Epithelial cell of proximal tubule (primary cell): ENCODE data around the gene PHF21A. TPM values are rescaled to one million over a fixed set of nuclear protein-coding genes. Genes with fewer than 3 reads are reported as not detected.
"Not testable (repeated sequence)": the region's sequence is repeated elsewhere in the genome, so short reads cannot be mapped to it uniquely, and the experiment has no call there.

Source experiments
- DNase-seq: peaks from one replicate; pipeline ENCODE4 v3.0.0-alpha.2; 2011; ENCODE audit warnings: low read depth
- H3K4me3 ChIP-seq: 2 replicates; pipeline ENCODE4 v1.5.1; 2011; ENCODE audit warnings: low read depth, mild to moderate bottlenecking, low read length
- total RNA-seq: library from RNA; depleted of rRNA; stranded (reverse); fragments of >200 nt; gene quantifications from 2 replicates; pipeline ENCODE4 v1.2.3, GENCODE V29; 2015
- TF ChIP-seq, protein P1 (sequence below): conservative IDR thresholded peaks from 2 replicates; pipeline ENCODE4 v1.5.1; 2012; ENCODE audit warnings: low read depth, mild to moderate bottlenecking, low read length

PHF21A gene
- total RNA-seq, 1 donor from 2014 or later = 5.8 TPM

DNA sequence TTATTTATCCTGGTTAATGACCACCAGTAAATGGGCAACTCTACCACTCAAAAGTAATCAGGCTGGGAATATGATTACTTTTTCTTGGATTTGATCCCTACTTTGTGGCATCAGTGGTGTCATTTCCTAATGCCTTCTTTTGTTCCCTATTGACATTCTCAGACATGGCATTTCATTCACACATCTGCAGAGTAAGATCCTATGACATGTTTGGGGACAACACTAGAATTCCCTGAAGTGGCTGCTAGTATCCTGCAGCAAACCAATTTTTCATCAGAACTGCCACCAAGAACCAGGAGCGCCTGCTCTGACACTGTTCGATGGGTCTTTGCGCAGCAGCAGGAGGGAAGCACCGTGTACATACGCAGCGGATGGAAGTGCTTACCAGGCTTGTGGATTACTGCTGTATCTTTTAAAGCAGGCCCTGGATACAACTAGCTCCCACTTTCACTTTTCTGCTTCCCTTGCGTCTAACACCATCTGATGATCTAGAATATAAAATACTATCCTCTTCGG lies 101.1 kb downstream of the PHF21A start:
- no peak for DNase-seq
- H3K4me3 ChIP-seq = no peak overlapping the region
- TF ChIP-seq, protein P1, sequence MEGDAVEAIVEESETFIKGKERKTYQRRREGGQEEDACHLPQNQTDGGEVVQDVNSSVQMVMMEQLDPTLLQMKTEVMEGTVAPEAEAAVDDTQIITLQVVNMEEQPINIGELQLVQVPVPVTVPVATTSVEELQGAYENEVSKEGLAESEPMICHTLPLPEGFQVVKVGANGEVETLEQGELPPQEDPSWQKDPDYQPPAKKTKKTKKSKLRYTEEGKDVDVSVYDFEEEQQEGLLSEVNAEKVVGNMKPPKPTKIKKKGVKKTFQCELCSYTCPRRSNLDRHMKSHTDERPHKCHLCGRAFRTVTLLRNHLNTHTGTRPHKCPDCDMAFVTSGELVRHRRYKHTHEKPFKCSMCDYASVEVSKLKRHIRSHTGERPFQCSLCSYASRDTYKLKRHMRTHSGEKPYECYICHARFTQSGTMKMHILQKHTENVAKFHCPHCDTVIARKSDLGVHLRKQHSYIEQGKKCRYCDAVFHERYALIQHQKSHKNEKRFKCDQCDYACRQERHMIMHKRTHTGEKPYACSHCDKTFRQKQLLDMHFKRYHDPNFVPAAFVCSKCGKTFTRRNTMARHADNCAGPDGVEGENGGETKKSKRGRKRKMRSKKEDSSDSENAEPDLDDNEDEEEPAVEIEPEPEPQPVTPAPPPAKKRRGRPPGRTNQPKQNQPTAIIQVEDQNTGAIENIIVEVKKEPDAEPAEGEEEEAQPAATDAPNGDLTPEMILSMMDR = no peak

DNA sequence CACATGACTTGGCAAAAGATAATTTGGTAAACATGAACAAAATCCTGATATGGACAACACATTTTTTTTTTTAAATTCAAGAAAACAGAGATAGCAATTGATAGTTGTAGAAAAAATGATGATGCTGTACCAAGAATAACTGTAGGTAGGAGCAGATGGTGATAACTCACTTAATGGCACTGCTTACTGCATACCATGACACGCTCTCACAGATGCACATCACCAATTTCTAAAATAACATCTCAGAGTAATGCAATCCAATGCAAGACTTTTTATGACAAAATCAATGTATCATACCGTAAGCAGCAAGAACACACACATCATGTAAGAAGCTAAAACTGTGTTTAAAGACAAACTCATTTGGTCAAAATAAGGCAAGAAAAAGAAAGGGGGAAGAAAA lies 102.6 kb downstream of the PHF21A start:
- TF ChIP-seq, protein P1 = no peak

DNA sequence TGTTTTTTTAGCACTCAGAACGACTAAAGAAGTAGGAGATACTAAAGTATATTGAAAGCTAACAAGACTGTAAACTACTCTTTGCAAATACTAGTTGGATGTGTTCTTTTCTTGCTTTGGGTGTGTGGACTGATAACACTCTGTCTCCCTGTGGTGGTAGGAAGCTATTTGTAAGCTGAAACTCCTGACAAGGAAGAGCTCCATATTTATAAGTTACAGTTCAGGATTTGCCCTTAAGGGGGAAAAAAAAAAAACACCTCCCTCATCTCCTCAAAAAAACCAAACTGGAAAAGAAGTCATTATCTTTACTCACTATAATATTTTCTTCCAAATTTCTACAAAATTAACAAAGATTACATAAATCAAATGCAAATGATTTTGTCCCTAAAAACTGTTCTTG lies 103.9 kb downstream of the PHF21A start:
- no peak for DNase-seq
- H3K4me3 ChIP-seq = no peak overlapping the region
- TF ChIP-seq, protein P1 = no peak

More for the DNA sequence above, 102.6 kb downstream of the PHF21A start:
- DNase-seq = no peak
- H3K4me3 ChIP-seq = no peak overlapping the region

DNA sequence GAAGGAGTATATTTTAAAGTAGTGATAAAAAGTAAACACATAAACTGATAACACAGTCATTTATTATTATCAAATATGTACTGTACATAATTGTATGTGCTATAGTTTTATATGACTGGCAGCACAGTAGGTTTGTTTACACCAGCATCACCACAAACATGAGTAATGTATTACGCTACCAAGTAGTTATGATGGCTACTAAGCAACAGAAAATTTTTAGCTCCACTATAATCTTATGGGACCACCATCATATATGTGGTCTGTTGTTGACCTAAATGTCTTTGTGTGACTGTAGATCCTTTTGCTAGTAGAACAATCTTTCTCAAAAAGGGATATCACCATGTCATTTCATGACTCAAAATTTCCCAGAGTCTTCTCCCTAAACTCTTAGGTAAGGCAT lies 105.3 kb downstream of the PHF21A start:
- H3K4me3 ChIP-seq = no peak overlapping the region
- no peak for DNase-seq
- TF ChIP-seq, protein P1 = no peak

DNA sequence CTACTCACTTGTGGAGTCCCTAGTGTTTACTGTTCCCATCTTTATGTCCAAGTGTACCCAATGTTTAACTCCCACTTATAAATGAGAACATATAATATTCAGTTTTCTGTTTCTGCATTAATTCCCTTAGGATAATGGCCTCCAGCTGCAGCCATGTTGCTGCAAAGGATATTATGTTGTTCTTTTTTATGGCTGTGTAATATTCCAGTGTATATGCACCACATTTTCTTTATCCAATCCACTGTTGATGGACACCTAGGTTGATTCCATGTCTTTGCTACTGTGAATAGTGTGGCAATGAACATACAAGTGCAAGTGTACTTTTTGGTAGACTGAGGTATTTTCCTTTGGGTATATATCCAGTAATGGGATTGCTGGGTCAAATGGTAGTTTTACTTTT lies 107.1 kb downstream of the PHF21A start:
- DNase-seq = not testable (repeated sequence)

DNA sequence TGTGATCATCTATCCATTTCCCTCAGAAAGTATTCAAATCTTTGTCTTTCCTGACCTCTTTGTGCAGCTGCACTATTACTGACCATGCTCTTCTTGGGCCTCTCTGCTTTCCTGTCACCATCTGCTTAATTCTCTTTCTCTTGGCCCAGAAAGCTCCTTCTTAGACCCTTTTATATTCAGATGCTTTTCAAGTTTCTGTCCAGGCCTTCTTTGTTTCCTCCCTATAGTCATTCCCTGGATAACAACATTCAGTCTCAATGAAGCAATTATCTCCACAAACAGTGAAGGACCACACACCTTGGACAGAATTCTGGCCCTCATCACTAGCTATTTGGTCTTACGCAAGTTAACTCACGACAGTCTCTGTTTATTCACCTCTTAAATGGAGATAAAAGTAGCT lies 109.1 kb downstream of the PHF21A start:
- no peak overlapping the region for H3K4me3 ChIP-seq
- TF ChIP-seq, protein P1 = no peak
- DNase-seq = no peak

More for the DNA sequence above, 107.1 kb downstream of the PHF21A start:
- H3K4me3 ChIP-seq = not testable (repeated sequence)

DNA sequence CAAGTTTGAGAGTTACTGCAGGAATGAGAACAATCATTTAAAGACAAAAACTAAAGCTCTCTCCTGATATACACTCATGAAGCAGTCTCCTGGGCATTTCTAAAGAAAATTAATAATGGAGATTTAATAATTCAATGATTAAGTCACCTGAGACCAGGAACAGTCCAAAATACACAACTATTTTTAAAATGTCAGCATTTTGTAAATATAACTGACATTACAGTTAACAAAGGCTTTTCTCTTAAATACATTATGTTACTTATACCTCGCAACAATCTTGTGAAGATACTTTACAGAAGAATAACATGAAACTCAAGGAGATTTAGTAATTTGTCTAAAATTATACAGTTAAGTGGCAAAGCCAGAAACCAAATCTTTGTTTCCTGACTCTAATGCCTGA lies 111.2 kb downstream of the PHF21A start:
- TF ChIP-seq, protein P1 = no peak
- DNase-seq = no peak
- no peak overlapping the region for H3K4me3 ChIP-seq
